Measurements from ENCODE around the gene VLDLR.

The VLDLR gene

DNA sequence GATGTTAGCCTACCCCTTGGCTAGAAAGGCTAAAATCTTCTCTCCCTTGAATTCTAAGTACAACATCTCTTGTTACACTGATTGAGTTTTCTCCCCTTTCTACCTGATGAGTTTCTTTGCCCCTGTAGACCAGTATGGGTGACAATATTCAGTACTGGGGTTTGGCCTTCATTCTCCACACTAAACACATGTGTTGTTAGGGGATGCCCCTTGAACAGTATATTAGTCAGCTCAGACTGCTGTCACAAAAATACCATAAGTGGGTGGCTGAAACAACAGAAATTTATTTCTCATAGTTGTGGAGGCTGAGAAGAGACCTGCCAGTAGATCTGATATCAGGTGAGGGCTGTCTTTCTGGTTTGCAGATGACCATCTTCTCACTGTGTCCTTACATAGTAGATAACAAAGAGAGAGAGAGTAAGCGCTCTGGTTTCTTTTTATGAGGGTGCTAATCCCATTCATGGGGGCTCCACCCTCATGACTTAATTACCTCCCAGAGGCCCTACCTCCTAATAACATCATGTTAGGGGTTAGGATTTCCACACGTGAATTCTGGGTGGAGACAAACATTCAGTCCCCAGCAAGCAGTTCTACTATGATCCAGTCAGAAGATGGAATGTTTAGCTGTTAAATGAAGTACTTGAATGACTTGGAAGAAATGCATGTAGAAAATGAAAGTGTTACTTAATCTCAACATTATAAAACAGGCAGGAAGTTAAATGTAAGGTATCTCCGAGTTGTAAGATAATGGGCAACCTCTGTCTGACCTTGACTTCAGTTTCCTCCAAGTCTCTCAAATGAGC, 17.5 kb downstream of the VLDLR start:
- TF ChIP-seq, protein P1, sequence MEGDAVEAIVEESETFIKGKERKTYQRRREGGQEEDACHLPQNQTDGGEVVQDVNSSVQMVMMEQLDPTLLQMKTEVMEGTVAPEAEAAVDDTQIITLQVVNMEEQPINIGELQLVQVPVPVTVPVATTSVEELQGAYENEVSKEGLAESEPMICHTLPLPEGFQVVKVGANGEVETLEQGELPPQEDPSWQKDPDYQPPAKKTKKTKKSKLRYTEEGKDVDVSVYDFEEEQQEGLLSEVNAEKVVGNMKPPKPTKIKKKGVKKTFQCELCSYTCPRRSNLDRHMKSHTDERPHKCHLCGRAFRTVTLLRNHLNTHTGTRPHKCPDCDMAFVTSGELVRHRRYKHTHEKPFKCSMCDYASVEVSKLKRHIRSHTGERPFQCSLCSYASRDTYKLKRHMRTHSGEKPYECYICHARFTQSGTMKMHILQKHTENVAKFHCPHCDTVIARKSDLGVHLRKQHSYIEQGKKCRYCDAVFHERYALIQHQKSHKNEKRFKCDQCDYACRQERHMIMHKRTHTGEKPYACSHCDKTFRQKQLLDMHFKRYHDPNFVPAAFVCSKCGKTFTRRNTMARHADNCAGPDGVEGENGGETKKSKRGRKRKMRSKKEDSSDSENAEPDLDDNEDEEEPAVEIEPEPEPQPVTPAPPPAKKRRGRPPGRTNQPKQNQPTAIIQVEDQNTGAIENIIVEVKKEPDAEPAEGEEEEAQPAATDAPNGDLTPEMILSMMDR (IDR thresholded peaks at IDR 0.05; ENCODE audit: low read depth, low read length, missing control alignments): no peak
- no peak for DNase-seq (ENCODE audit: low read depth)
- no peak overlapping the region for H3K4me3 ChIP-seq (ENCODE audit: low read depth, low read length)

DNA sequence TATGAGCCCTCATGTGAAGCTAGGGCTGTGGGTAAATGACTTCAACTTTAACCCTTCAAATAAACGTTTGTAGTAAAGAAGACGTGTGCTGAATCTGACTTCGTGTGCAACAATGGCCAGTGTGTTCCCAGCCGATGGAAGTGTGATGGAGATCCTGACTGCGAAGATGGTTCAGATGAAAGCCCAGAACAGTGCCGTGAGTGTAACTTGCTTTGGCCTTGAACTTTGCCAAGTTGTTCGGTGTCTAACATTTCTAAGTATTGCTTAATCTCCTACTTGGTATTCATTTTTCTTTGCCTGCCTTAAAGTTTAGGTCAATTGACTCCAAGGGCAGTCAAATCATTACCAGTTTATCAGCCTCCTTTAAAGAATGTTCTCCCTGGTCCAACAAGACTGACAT, 18.2 kb downstream of the VLDLR start:
- TF ChIP-seq, protein P1 (IDR thresholded peaks at IDR 0.05; ENCODE audit: low read depth, low read length, missing control alignments): no peak
- no peak overlapping the region for H3K4me3 ChIP-seq (ENCODE audit: low read depth, low read length)
- no peak for DNase-seq (ENCODE audit: low read depth)

DNA sequence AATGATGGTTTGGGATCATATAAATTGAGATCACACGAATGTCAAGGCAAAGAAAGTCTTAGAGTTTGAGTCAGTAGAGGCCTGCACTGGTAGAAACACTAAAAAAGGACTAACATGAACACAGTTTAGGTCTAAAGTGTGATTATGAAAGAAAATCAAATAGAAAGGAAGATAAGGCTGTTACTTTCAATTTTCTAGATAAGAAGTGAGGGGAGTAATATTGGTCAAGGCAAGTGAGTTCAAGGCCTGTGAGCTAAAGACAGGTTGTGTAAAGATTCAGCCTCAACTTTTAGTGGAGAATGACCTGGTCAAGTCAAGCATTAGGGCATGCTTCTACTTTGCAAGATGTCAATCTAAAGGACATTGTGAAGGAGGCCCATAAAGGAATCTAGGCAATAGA, 19.0 kb downstream of the VLDLR start:
- TF ChIP-seq, protein P1 (IDR thresholded peaks at IDR 0.05; ENCODE audit: low read depth, low read length, missing control alignments): no peak
- no peak overlapping the region for H3K4me3 ChIP-seq (ENCODE audit: low read depth, low read length)

DNA sequence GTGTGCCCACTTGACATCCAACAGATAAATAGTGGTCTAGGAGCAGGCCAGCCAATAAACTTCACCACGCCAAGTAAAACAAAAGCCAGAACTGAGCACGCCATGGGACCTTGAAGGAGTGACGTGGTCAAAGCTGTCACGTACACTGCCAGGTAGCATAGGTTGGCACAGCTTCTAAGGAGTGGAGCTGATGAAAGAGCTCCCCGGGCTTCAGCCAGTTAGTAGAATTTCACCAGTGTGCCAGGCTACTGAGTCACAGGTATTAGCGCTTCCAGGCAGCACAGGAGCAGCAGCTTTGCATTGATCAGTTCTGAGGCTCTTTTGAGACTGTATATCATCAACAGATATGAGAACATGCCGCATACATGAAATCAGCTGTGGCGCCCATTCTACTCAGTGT, 19.4 kb downstream of the VLDLR start:
- no peak for DNase-seq (ENCODE audit: low read depth)
- TF ChIP-seq, protein P1 (IDR thresholded peaks at IDR 0.05; ENCODE audit: low read depth, low read length, missing control alignments): no peak
- H3K4me3 ChIP-seq (ENCODE audit: low read depth, low read length): no peak overlapping the region

More for the DNA sequence above, 19.0 kb downstream of the VLDLR start:
- no peak for DNase-seq (ENCODE audit: low read depth)

DNA sequence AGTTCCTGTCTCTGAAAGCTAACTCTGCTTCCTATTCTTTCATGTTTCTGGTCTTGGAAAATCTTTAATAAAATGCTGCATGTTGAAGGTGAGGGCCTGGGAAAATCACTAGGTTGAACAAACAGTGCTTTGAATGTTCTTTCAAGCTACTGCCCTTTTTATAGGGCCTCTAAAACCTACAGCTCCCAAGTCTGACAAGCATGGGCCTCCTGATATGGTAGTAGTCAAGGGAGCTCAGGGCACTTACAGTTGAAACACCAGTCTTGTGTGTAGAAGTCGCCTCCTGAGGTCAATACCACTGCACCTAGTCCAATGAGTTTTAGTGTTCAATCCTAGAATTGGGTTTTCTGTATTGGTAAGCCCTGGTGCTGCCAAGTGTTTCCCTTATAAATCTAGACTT, 20.5 kb downstream of the VLDLR start:
- TF ChIP-seq, protein P1 (IDR thresholded peaks at IDR 0.05; ENCODE audit: low read depth, low read length, missing control alignments): no peak
- no peak for DNase-seq (ENCODE audit: low read depth)
- H3K4me3 ChIP-seq (ENCODE audit: low read depth, low read length): no peak overlapping the region

DNA sequence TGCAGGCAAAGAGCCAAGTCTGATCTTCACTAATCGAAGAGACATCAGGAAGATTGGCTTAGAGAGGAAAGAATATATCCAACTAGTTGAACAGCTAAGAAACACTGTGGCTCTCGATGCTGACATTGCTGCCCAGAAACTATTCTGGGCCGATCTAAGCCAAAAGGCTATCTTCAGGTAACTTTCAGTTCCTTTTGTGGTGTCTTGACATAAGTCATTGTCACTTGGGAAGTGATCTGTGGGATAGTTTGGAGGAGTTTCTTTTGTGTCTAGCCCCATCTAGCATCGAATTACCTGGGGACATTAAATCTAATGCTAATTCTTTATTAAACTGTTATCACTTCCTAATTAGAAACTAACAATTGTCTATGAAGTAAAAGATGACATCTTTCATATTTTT, 24.0 kb downstream of the VLDLR start:
- TF ChIP-seq, protein P1 (IDR thresholded peaks at IDR 0.05; ENCODE audit: low read depth, low read length, missing control alignments): no peak
- peak; percentile 13 for DNase-seq (ENCODE audit: low read depth)
- no peak overlapping the region for H3K4me3 ChIP-seq (ENCODE audit: low read depth, low read length)

DNA sequence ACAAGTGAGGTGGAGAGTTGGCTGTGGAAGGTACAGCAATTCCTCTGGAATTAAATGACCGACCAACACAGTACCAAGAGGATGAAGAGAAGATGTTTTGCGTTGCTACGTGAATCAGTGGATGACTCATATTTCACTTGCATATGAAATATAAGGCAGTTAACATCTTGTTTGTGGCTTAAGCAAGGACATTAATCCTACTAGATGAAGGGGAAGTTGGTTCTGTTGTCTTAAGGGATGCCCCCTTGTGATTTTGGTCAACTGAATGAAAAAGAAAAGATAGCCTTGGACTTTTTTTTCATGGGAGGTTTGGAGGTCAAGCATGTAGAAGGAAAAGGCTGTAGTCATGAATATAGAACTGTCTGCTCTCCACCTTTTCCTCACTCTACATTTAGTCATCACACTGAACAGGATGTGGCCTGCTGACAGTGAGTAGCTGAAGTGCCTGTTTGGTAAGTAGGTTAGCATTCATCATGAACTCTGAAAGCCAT, 33.9 kb downstream of the VLDLR start:
- TF ChIP-seq, protein P1 (IDR thresholded peaks at IDR 0.05; ENCODE audit: low read depth, low read length, missing control alignments): no peak
- no peak for DNase-seq (ENCODE audit: low read depth)
- H3K4me3 ChIP-seq (ENCODE audit: low read depth, low read length): no peak overlapping the region

Measured in GM12864 (cell line).